Epithelial cell of proximal tubule (primary cell): Measurements from ENCODE around the gene ME3. TPM values are rescaled to one million over a fixed set of nuclear protein-coding genes. Genes with fewer than 3 reads are reported as not detected.

Experiments used
- DNase-seq: peaks from one replicate; pipeline ENCODE4 v3.0.0-alpha.2; 2011; ENCODE audit warnings: low read depth
- H3K4me3 ChIP-seq: 2 replicates; pipeline ENCODE4 v1.5.1; 2011; ENCODE audit warnings: low read depth, mild to moderate bottlenecking, low read length
- total RNA-seq: library from RNA; depleted of rRNA; stranded (reverse); fragments of >200 nt; gene quantifications from 2 replicates; pipeline ENCODE4 v1.2.3, GENCODE V29; 2015
- TF ChIP-seq, protein P1 (sequence below): conservative IDR thresholded peaks from 2 replicates; pipeline ENCODE4 v1.5.1; 2012; ENCODE audit warnings: low read depth, mild to moderate bottlenecking, low read length

Gene ME3
- total RNA-seq, 1 donor from 2014 or later, result 35.2 TPM

GRCh38 chr11:86488553-86488952 lies 183.9 kb downstream of the ME3 start:
- no peak for DNase-seq

GRCh38 chr11:86487671-86488070 lies 184.7 kb downstream of the ME3 start:
- no peak overlapping the region for H3K4me3 ChIP-seq

More at GRCh38 chr11:86488553-86488952, 183.9 kb downstream of the ME3 start:
- TF ChIP-seq, protein P1, sequence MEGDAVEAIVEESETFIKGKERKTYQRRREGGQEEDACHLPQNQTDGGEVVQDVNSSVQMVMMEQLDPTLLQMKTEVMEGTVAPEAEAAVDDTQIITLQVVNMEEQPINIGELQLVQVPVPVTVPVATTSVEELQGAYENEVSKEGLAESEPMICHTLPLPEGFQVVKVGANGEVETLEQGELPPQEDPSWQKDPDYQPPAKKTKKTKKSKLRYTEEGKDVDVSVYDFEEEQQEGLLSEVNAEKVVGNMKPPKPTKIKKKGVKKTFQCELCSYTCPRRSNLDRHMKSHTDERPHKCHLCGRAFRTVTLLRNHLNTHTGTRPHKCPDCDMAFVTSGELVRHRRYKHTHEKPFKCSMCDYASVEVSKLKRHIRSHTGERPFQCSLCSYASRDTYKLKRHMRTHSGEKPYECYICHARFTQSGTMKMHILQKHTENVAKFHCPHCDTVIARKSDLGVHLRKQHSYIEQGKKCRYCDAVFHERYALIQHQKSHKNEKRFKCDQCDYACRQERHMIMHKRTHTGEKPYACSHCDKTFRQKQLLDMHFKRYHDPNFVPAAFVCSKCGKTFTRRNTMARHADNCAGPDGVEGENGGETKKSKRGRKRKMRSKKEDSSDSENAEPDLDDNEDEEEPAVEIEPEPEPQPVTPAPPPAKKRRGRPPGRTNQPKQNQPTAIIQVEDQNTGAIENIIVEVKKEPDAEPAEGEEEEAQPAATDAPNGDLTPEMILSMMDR, result no peak
- no peak overlapping the region for H3K4me3 ChIP-seq

GRCh38 chr11:86486261-86487030 lies 186.0 kb downstream of the ME3 start:
- DNase-seq, result no peak
- TF ChIP-seq, protein P1, result no peak
- no peak overlapping the region for H3K4me3 ChIP-seq

More at GRCh38 chr11:86487671-86488070, 184.7 kb downstream of the ME3 start:
- DNase-seq, result no peak
- TF ChIP-seq, protein P1, result no peak

- TF ChIP-seq, protein P1, result no peak
- no peak for DNase-seq
- no peak overlapping the region for H3K4me3 ChIP-seq
Measured at GRCh38 chr11:86484795-86485166, 187.6 kb downstream of the ME3 start.

DNA sequence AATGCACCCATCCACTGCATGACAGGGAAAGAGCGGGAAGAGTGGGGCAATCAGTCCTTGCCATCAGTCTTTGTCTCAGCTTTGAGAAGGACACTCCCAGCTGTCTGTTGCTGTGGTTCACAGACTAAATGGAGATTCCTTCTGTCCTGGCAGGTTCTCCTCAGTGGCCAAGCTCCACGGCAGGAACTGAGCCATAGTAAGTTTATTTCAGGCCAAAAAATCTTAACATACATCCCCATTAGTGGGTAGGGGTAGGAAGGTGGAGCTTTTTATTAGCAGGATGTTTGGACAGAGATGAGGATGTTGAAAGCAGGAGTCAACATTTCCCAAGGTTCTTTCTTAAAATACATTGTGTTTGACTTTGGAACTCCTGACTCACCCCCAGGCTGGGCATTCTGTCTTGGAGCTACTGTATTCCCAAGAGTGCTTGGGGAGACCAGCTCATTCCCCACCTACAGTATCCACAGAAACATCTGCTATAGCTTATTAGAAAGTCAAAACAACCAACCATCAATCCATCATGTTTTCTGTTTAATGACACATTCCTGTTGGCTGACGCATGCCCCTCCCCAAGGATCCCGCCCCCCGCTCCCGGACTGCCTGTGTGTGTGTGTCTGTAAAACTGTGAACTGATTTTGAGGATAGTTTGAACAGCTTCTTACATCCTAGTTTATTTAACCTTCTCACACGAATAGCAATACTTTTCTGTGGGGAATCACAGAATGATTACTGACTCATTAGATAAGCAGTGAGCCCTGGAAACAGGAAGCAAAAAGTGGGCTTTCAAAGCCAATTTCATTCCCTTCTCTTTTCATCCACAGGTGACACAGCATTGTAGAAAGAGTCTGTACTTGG lies 188.2 kb downstream of the ME3 start:
- H3K4me3 ChIP-seq, result no peak overlapping the region
- peak; percentile 52 for DNase-seq
- TF ChIP-seq, protein P1, result no peak

DNA sequence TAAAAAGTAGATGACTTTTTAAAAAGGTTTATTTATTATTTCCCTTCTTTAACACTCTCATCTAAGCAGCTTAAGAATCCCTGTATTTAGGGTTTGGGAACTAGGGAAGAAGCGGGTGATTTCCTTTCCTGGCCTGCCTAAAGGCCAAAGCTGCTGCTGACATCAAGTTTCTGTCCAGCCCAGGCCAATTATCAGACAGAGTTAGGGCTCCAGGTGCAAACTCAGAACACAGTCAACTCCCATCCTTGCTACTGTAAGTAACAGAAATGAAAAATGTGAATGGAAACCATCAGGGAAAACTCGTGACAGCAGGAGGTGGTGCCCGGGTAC lies 188.8 kb downstream of the ME3 start:
- no peak for DNase-seq
- TF ChIP-seq, protein P1, result no peak
- H3K4me3 ChIP-seq, result no peak overlapping the region
